Pancreas (tissue), 10 donors: Measurements from ENCODE around the gene ESYT1. TPM values are rescaled to one million over a fixed set of nuclear protein-coding genes. Genes with fewer than 3 reads are reported as not detected.
"Not testable (repeated sequence)": the region's sequence is repeated elsewhere in the genome, so short reads cannot be mapped to it uniquely, and the experiment has no call there.

ENCODE experiments used
- ATAC-seq, 4 donors: fragments of 200-7000 bp; cut with Tn5 transposase; one replicate each; pipeline versions ENCODE4 v1.8.0 to v1.9.1; 2020; ENCODE audit warnings: mild to moderate bottlenecking in 4 of 4, moderate library complexity in 4 of 4
- DNase-seq, 6 donors: peaks; one replicate each; pipeline ENCODE4 v3.0.0-alpha.2; 2020
- FAIRE-seq: peaks from 2 replicates; lab custom pipeline; 2012; peaks lifted over from hg19 to GRCh38; lab: Jason Lieb, UNC
- H3K27ac ChIP-seq, 4 donors: fragments of 200-600 bp; sonication (generic); 1 replicate in 3 of 4; 2 replicates in 1 of 4; pipeline versions ENCODE4 v1.5.0 to v1.8.0; 2020
- H3K27me3 ChIP-seq, 4 donors: fragments of 200-600 bp; one replicate each; pipeline ENCODE4 v1.8.0; 2021
- H3K36me3 ChIP-seq, 3 donors: fragments of 200-600 bp; sonication (generic) in 1 of 3; one replicate each; pipeline versions ENCODE4 v1.5.0 to v1.8.0; 2020 to 2021
- H3K4me1 ChIP-seq, 3 donors: fragments of 200-600 bp; one replicate each; pipeline ENCODE4 v1.8.0; 2021
- H3K4me3 ChIP-seq, 4 donors: fragments of 200-600 bp; sonication (generic) in 2 of 4; one replicate each; pipeline versions ENCODE4 v1.5.0 to v1.8.0; 2020 to 2021
- H3K9me3 ChIP-seq, 4 donors: fragments of 200-600 bp; one replicate each; pipeline ENCODE4 v1.8.0; 2021
- WGBS, 2 donors: extraction: QIAGEN DNeasy Blood & Tissue Kit; methylation state at CpG; one replicate each; pipeline ENCODE4 v1.1.7; 2013; 5-methylcytosine and 5-hydroxymethylcytosine counted together
- intact Hi-C, 3 donors: fragments of 100-400 bp; cut with DNase I; formaldehyde crosslinking; loops; one replicate each; pipeline versions ENCODE4 v1.11.1 to v1.14.2; 2022
- polyA plus RNA-seq, 2 donors: library from polyadenylated mRNA; stranded (reverse); fragments of 200-250 nt; gene quantifications; one replicate each; pipeline ENCODE4 v1.2.3, GENCODE V29; 2013
- total RNA-seq, 6 donors: library from RNA; stranded (reverse); fragmentation: NEBNext Ultra II Directional in 4 of 6; extraction: Animal tissue kit (Norgen Biotek cat#: 25700) in 4 of 6; gene quantifications; one replicate each; pipeline versions ENCODE4 v1.2.1 to v1.2.4, GENCODE V29; 2021 to 2023
- TF ChIP-seq, protein P1 (sequence below), 4 donors: fragments of 200-600 bp; sonication (generic) in 3 of 4; IDR thresholded peaks; one replicate each; pipeline versions ENCODE4 v1.5.0 to v1.8.0; 2021; ENCODE audit warnings: antibody characterized with exemption in 4 of 4
- donor health status: healthy with polysubstance abuse.
- donor health status: DM: no; HTN: no; CAD: no; lungs with moderate emphysema.
- donor health status: DM: no; HTN: no; CAD: no.
- donor health status: control.
- donor health status: control.
- donor health status: Bipolar disorder and iron deficiency.
- donor health status: DM: yes; HTN: yes; CAD: no.
- donor health status: DM: no; HTN: no; CAD: no.
- donor health status: DM: no; HTN: no; CAD: no.
- donor health status: DM: yes; HTN: yes; CAD: no.

ESYT1 gene
- total and polyA plus RNA-seq, 8 donors: 22.5 to 55.1 (median 45.3) TPM

- DNase-seq (peak; percentile 90 to 94 (median 92)), FAIRE-seq (no peak), ATAC-seq (peak; percentile 71 to 84 (median 75))
- intact Hi-C loops: loop anchor here in 1 of 3 donors (5.0 kb wide), 1 partner anchor 39 kb away; no protein-coding TSS in a partner anchor
- Histone ChIP-seq H3K27ac (peak within 1 kb of the TSS; percentile 76 to 94 (median 86)), H3K9me3 (no peaks in the 10 kb centered on the region), H3K36me3 (peaks cover 0 to 18% (median 13%) of the 10 kb centered on the region in 3 donors), H3K4me1 (peaks cover 0 to 17% (median 13%) of the 10 kb centered on the region in 3 donors), H3K4me3 (peak within 1 kb of the TSS; percentile 45 to 84 (median 66)), H3K27me3 (no peaks in the 10 kb centered on the region)
- TF ChIP-seq, protein P1, sequence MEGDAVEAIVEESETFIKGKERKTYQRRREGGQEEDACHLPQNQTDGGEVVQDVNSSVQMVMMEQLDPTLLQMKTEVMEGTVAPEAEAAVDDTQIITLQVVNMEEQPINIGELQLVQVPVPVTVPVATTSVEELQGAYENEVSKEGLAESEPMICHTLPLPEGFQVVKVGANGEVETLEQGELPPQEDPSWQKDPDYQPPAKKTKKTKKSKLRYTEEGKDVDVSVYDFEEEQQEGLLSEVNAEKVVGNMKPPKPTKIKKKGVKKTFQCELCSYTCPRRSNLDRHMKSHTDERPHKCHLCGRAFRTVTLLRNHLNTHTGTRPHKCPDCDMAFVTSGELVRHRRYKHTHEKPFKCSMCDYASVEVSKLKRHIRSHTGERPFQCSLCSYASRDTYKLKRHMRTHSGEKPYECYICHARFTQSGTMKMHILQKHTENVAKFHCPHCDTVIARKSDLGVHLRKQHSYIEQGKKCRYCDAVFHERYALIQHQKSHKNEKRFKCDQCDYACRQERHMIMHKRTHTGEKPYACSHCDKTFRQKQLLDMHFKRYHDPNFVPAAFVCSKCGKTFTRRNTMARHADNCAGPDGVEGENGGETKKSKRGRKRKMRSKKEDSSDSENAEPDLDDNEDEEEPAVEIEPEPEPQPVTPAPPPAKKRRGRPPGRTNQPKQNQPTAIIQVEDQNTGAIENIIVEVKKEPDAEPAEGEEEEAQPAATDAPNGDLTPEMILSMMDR (IDR thresholded peaks at IDR 0.05): no peak
- WGBS, 2 donors: 0% methylated on average over 34 of the region's 34 CpGs
Measured at GRCh38 chr12:56116267-56117081, 11.6 kb upstream of the ESYT1 start, which contains the start of gene RPL41. RPL41 (plus strand) TSS chr12:56116633.

- intact Hi-C loops: loop anchor here in 1 of 3 donors (5.0 kb wide), 1 partner anchor 40 kb away; no protein-coding TSS in a partner anchor
- not testable (repeated sequence) for H3K9me3 ChIP-seq, ATAC-seq, H3K27me3 ChIP-seq, FAIRE-seq
- H3K4me3 ChIP-seq: peak overlapping the region; percentile 45 to 84 (median 66)
- peaks cover 0 to 15% (median 8%) of the 10 kb centered on the region in 3 donors for H3K36me3 ChIP-seq
- H3K4me1 ChIP-seq: peaks cover 0 to 17% (median 13%) of the 10 kb centered on the region in 3 donors
- peak in 1 of 6 donors; percentile 36 for DNase-seq
- 1 to 2% methylated on average over 12 of the region's 16 CpGs for WGBS, 2 donors
- H3K27ac ChIP-seq: peak overlapping the region; percentile 76 to 94 (median 86)
Measured at GRCh38 chr12:56117082-56117706, 10.9 kb upstream of the ESYT1 start.

DNA sequence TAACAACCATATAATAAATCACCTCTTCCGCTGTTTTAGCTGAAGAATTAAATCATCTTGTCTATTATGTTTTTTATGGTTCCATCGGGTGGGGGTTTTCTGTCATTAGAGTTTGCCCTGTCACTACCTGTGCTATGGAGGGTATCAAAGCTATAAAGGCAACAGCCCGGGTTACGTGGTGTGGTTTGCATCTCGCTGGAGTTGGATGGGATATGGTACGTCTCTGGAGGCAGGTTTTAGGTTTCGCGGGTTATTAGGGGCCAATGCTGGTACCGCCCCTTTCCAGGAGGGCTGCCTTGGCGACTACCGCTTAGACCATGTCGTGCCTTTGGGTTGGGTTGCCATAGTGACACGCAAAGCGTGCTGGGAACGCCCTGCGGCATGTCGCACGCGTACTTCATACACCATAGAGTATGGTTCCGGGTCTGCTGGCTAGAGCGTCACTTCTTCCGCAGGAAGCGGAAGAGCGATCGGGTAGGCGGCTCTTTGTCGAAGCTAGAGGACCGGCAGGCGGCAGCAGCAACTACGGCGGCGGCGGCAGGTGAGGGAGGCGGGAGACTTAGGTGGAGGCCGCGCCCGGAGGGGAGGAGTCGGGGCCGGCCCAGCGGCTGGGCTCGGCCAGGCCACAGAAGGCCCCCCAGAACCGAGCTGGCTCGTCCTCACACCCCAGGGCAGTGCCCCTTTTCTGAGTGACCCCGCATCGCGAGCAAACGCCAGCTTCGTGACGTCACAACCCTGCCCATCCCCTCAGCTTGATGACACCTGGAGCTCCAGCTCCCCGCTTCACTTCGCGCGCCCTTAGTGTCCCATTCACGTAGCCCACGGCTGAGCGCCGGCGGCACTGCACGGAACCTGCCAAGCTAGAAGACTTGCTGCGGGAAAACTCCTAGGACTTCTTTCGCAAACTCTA is 10.0 kb upstream of the ESYT1 start, which contains the start of gene ZC3H10:
ZC3H10 (plus strand) TSS at position 489 of the 910 bp plus-strand sequence. CDS start 2,297 bp downstream, outside the sequence.
- Histone ChIP-seq H3K9me3 (no peaks in the 10 kb centered on the region), H3K4me3 (peak within 1 kb of the TSS; percentile 45 to 84 (median 66)), H3K36me3 (peaks cover 0 to 8% (median 0%) of the 10 kb centered on the region in 3 donors), H3K4me1 (peaks cover 0 to 17% (median 13%) of the 10 kb centered on the region in 3 donors), H3K27me3 (no peaks in the 10 kb centered on the region), H3K27ac (peak within 1 kb of the TSS; percentile 80 to 94 (median 87))
- WGBS, 2 donors: 0 to 1% methylated on average over 53 to 61 of the region's 61 CpGs
- DNase-seq: peak; percentile 89 to 99 (median 98)
- FAIRE-seq: no peak
- ATAC-seq: peak; percentile 78 to 88 (median 82)
- intact Hi-C loops: loop anchor here in 1 of 3 donors (5.0 kb wide), 1 partner anchor 41 kb away; no protein-coding TSS in a partner anchor
- TF ChIP-seq, protein P1 (IDR thresholded peaks at IDR 0.05): peak in 2 of 4 donors; percentile 22 to 30

GRCh38 chr12:56118688-56119357 is 9.2 kb upstream of the ESYT1 start:
- Histone ChIP-seq H3K4me3 (peak overlapping the region; percentile 36 to 67 (median 55)), H3K27me3 (no peaks in the 10 kb centered on the region), H3K9me3 (no peaks in the 10 kb centered on the region), H3K27ac (peak overlapping the region; percentile 72 to 88 (median 83)), H3K36me3 (peaks cover 0 to 8% (median 0%) of the 10 kb centered on the region in 3 donors), H3K4me1 (peaks cover 0 to 17% (median 13%) of the 10 kb centered on the region in 3 donors)
- ATAC-seq: peak in 1 of 4 donors; percentile 0
- intact Hi-C loops: loop anchor here in 1 of 3 donors (5.0 kb wide), 1 partner anchor 42 kb away; no protein-coding TSS in a partner anchor
- TF ChIP-seq, protein P1 (IDR thresholded peaks at IDR 0.05): no peak
- 1 to 3% methylated on average over 13 of the region's 13 CpGs for WGBS, 2 donors
- no peak for FAIRE-seq
- DNase-seq: peak in 1 of 6 donors; percentile 29
